Esophagus muscularis mucosa (tissue), 3 donors: ENCODE measurements around the gene OSBPL7.

Experiments used
- CTCF ChIP-seq, 3 experiments: fragments of 200-600 bp in 2 of 3; fragments of 450-650 bp in 1 of 3; sonication (generic) in 2 of 3; IDR thresholded peaks; one replicate each; pipeline ENCODE4 v1.5.1; 2017 to 2019; ENCODE audit warnings: antibody characterized with exemption in 3 of 3, mild to moderate bottlenecking in 2 of 3, moderate library complexity in 1 of 3
- POLR2A ChIP-seq: fragments of 450-650 bp; IDR thresholded peaks from one replicate; pipeline ENCODE4 v1.6.1; 2017; ENCODE audit warnings: antibody characterized with exemption, moderate library complexity, mild to moderate bottlenecking, low read depth

- TF ChIP-seq CTCF (IDR thresholded peaks at IDR 0.05) (no peak), POLR2A (no peak)
These were observed 19.7 kb downstream of the OSBPL7 start for GRCh38 chr17:47801906-47802305.
